Measurements from ENCODE around the gene QSOX2.

Gene QSOX2, protein sequence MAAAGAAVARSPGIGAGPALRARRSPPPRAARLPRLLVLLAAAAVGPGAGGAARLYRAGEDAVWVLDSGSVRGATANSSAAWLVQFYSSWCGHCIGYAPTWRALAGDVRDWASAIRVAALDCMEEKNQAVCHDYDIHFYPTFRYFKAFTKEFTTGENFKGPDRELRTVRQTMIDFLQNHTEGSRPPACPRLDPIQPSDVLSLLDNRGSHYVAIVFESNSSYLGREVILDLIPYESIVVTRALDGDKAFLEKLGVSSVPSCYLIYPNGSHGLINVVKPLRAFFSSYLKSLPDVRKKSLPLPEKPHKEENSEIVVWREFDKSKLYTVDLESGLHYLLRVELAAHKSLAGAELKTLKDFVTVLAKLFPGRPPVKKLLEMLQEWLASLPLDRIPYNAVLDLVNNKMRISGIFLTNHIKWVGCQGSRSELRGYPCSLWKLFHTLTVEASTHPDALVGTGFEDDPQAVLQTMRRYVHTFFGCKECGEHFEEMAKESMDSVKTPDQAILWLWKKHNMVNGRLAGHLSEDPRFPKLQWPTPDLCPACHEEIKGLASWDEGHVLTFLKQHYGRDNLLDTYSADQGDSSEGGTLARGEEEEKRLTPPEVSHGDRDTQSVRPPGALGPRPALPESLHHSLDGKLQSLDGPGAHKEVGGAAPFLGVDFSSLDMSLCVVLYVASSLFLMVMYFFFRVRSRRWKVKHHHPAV

DNA sequence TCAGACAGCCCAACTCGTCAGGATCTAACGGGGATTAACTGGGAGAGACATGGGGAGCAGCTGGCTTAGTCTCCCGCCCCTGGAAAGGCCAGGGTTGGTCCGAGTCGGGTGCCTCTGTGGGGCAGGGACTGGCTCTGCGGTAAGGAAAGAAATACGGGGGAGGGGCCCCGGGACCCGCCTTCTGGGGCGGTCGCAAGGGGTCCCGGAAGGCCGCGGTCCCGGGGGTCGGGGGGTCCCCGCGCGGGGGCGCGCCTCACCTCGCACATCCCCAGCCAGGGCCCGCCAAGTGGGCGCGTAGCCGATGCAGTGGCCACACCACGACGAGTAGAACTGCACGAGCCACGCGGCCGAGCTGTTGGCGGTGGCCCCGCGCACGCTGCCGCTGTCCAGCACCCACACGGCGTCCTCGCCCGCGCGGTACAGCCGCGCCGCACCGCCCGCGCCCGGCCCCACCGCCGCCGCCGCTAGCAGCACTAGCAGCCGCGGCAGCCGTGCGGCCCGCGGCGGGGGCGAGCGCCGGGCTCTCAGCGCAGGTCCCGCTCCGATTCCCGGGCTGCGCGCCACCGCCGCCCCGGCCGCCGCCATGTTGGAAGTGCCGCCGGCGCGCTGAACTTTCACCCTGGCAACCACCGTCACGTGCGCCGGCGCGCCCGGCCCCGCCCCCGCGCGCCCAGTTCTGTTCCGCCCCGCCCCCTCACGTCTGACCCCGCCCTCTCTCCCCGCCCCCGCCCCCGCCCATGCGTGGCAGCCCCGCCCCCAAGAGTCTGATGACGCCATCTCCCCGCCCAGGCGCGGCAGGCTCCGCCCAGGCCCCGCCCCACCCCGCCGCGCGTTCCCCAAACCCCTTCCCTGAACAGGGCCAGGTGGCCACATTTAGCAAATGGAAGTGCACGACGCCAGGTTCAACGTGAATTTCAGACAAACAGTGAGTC, at the start of gene QSOX2:
Gene QSOX2, minus strand, starts transcription at position 594 of the 932 bp plus-strand sequence. Its CDS starts 9 bp downstream, at position 585.
- peak; percentile 66 to 74 for DNase-seq (ENCODE audit: low read depth in 2 of 2)

DNA sequence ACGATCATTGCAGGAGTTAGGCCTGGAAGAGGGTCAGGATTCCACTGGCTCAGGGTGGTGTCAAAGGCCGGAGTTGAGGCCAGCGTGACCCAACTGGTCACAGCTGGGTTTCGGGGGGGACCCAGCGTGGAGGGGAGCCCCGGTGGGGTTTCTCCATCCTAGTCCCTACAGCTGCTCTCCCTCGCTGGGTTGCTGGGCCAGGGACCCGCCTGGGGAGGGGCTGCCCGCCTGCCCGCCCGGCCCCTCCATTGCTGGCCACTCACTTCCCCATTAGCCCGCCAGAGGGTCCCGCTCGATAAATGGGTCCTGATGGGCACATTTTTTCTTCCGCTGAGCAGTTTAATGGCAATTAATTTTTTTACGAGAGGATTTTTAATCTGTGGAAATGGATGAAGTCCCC, 49.4 kb upstream of the QSOX2 start:
- DNase-seq (ENCODE audit: low read depth in 2 of 2) = no peak

DNA sequence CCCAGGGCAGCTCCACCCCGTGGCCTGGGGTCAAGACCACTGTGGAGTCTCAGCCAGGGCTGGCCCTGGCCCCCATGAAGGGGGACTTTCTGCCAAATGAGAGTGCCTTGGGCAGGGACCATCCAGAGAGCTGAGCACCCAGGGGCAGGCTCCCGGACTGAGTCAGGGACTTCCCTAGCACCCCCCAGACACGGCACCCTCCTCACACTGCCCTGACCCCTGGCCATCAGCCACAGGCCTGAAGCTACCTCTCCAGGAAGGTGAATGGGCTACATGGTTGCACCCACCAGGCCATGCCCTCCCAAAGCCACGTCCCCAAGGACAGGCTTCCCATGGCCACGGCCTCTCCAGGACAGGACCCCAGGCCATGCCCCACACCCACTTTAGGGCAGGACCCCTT, 48.8 kb upstream of the QSOX2 start:
- DNase-seq (ENCODE audit: low read depth in 2 of 2) = no peak

GRCh38 chr9:136293476-136294077, 48.0 kb upstream of the QSOX2 start:
- no peak for DNase-seq (ENCODE audit: low read depth in 2 of 2)

- DNase-seq (ENCODE audit: low read depth in 2 of 2) = no peak
Observed at GRCh38 chr9:136292591-136293448, 47.2 kb upstream of the QSOX2 start.

DNA sequence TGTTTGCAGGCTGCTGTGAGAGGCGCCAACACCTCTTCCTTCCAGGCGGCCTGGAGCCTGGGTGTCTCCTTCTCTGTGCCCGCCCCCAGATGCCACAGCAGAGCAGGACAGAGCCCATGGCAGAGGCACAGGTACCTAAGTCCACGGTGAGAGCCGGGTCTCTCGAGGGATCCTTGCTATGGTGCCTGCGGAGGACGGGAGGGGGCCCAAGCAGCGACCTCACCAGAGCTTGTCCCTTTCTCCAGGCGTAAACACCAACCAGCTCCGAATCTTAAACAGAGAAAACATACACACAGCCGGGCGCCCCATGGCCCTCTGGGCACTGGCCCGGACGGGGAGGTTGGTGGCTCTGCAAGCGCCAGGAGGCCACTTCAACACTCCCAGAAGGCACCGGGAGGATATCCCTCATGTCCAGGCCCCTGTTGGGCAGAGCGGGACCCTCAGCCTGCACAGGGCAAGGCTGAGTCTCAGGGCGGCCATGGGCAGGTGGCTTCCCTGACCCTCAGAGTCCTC, 46.5 kb upstream of the QSOX2 start:
- DNase-seq (ENCODE audit: low read depth in 2 of 2) = no peak

GRCh38 chr9:136291306-136292025, 45.9 kb upstream of the QSOX2 start:
- no peak for DNase-seq (ENCODE audit: low read depth in 2 of 2)

GRCh38 chr9:136290508-136291000, 44.9 kb upstream of the QSOX2 start:
- DNase-seq (ENCODE audit: low read depth in 2 of 2) = no peak

DNA sequence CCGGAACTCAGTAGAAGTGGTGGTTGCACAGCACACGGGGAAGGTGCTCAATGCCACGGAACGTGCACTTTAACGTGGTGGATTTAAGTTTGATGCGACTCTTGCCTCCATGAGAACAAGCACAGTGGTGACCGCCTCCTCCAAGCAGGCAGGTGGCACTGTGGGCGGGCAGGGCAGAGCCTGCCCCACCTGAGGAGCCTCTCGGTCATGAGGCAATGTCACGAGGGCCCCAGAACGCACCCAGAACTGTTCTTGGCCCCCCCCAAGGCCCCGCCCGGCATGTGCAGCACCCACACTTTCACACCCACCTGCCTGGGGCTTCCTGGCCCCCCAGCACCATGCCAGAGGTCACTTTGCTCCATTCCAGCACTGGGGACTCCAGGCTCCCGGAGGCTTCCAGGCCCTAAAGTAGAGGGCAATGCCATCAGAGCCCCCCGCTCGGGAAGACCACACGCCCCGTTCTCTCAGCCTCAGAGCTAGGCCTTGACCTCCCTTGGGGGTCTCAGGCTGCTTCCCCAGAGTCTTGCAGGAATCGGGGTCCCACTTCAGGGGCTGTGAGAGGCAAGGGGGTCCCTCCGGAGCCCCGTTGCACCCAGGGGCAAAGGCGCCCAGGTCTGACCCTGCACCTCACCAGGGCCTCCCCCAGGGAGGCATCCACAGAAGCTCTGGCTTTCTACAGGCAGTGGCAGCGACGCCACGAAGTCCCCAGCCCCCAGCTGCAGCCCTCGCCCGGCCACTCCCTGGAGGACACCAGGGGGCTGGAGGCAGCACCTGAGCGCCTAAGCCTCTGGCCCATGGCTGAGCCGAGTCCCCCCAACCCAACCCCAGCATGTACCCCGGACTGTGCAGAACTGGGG, 44.3 kb upstream of the QSOX2 start:
- DNase-seq (ENCODE audit: low read depth in 2 of 2) = no peak

DNA sequence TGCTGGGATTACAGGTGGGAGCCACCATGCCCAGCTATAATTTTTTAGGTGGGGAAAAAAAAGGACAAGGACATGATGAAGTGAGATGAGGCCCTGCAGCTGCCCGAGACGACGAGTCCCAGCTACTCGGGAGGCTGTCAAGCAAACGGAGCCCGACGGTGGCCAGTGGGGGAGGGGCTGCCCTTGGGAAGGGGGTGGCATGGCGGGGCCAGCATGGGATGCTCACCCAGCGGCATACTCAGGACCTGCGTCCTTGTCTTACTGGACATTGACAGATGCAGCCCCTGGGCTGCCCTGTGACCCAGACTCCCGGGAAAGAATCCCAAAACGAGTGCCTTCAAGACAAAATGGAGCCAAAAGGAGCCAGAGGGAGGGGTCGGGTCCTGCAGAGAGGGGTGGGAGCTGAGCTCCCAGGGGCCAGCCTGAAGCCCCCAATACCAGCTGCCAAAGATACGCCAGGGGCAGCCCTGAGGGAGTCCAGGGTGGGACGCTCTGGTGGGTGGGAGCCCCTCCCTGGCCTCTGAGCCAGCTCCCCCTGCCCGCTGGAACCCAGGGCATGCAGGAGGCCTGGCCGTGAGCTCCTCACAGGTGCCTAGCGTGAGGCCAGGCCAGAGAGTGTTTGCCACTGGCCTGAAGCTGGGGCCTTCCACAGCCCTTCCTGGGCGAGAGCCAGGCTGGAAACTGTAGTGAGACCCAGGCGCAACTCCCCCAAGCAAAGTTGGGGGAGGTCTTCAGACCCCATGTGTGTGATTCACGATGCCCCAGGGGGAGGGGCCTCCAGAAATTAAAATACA, 42.5 kb upstream of the QSOX2 start:
- DNase-seq (ENCODE audit: low read depth in 2 of 2) = no peak

- DNase-seq (ENCODE audit: low read depth in 2 of 2) = no peak
Observed at GRCh38 chr9:136286987-136287379, 41.4 kb upstream of the QSOX2 start.

DNA sequence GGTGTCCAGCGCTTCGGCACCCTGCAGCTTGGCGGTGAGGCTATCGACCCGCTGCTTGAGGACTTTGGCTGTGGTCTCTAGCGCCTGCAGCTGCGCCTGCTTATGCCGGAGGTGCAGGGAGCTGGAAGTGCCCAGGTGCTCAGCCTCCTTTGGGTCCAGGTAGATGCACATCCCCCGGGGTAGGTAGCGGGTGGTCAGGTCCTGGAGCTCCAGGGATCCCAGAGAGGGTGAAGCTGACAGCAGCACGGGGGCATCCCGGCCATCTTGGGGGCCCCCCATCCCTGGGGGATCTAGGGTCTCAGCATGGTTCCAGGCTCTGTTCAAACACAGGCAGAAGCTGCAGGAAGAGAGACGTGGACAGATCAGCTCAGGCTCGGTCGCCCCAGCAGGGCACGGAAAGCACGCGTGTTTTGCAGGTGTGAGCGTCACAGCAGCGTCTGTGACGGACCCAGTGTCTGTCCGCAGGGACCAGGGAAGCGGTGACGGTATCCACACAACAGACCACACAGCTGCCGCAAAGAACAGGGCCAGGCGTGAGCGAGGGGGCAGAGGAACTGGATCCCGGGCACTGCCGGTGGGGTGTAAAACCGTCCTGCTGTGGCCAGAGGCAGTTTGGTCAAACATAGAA, 40.9 kb upstream of the QSOX2 start:
- no peak for DNase-seq (ENCODE audit: low read depth in 2 of 2)

GRCh38 chr9:136285501-136286358, 40.1 kb upstream of the QSOX2 start:
- no peak for DNase-seq (ENCODE audit: low read depth in 2 of 2)

DNA sequence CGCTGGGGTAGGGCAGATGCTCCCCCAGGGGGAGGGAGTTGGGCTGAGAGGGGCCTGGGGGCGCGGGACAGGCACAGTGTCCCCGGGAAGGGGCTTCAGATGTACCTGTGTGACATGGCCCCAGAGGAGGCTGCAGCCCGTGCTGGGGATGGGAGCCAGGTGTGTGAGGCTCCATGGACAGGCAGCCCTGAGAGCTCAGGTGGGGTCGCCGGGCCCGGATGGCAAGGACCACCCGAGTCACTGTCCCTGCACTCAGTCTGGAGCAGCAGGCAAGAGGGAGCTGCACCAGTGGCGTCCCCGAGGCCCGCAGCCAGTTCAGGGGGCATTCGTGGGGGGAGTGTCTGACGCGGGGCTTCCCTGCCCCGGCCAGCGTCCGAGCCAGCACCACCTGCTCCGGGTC, 39.3 kb upstream of the QSOX2 start:
- no peak for DNase-seq (ENCODE audit: low read depth in 2 of 2)

GRCh38 chr9:136284311-136284710, 38.7 kb upstream of the QSOX2 start:
- DNase-seq (ENCODE audit: low read depth in 2 of 2) = no peak
